Mesendoderm (in vitro differentiated cells): ENCODE data around the gene PTPRE.

Source experiments
- DNase-seq: peaks from one replicate; pipeline ENCODE4 v3.0.0; 2013
- H2AK5ac ChIP-seq: 2 replicates; pipeline ENCODE4 v1.6.1; 2013; ENCODE audit warnings: low read length, inconsistent platforms
- H2BK120ac ChIP-seq: 2 replicates; pipeline ENCODE4 v1.6.1; 2013; ENCODE audit warnings: low read depth, mild to moderate bottlenecking, low read length, moderate library complexity, mixed read lengths
- H2BK15ac ChIP-seq: replicated peaks from 2 replicates; pipeline ENCODE4 v1.6.1; 2013; ENCODE audit warnings: low read depth, mild to moderate bottlenecking, moderate library complexity
- H2BK5ac ChIP-seq: 2 replicates; pipeline ENCODE4 v1.6.1; 2013; ENCODE audit warnings: low read length, inconsistent platforms
- H3K18ac ChIP-seq: 2 replicates; pipeline ENCODE4 v1.6.1; 2013; ENCODE audit warnings: mild to moderate bottlenecking, low read length, mixed read lengths
- H3K23ac ChIP-seq: one replicate; pipeline ENCODE4 v1.6.1; 2013; ENCODE audit warnings: low read length
- H3K27ac ChIP-seq: 2 replicates; pipeline ENCODE4 v1.5.1; 2013; ENCODE audit warnings: low read depth, mild to moderate bottlenecking, inconsistent platforms, low read length, moderate library complexity
- H3K27me3 ChIP-seq: 2 replicates; pipeline ENCODE4 v1.6.1; 2013; ENCODE audit warnings: low read length, control low read depth, mild to moderate bottlenecking, inconsistent platforms; ENCODE audit not compliant: insufficient read depth, poor library complexity
- H3K36me3 ChIP-seq: 2 replicates; pipeline ENCODE4 v1.6.1; 2013; ENCODE audit warnings: low read length, inconsistent platforms; ENCODE audit not compliant: control insufficient read depth, insufficient read depth
- H3K4ac ChIP-seq: one replicate; pipeline ENCODE4 v1.6.1; 2013; ENCODE audit warnings: low read depth, mild to moderate bottlenecking, low read length, moderate library complexity
- H3K4me1 ChIP-seq: 2 replicates; pipeline ENCODE4 v1.6.1; 2013; ENCODE audit warnings: low read depth, low read length, inconsistent platforms; ENCODE audit not compliant: control insufficient read depth
- H3K4me2 ChIP-seq: 2 replicates; pipeline ENCODE4 v1.6.1; 2013; ENCODE audit warnings: low read length
- H3K4me3 ChIP-seq: 2 replicates; pipeline ENCODE4 v1.5.1; 2013; ENCODE audit warnings: mild to moderate bottlenecking, low read length
- H3K56ac ChIP-seq: one replicate; pipeline ENCODE4 v1.6.1; 2013; ENCODE audit warnings: low read length
- H3K79me1 ChIP-seq: 2 replicates; pipeline ENCODE4 v1.6.1; 2013; ENCODE audit warnings: low read length, inconsistent platforms
- H3K79me2 ChIP-seq: 2 replicates; pipeline ENCODE4 v1.6.1; 2013; ENCODE audit warnings: mild to moderate bottlenecking, low read length; ENCODE audit not compliant: control insufficient read depth, insufficient read depth
- H3K9ac ChIP-seq: 2 replicates; pipeline ENCODE4 v1.6.1; 2013; ENCODE audit warnings: low read length, inconsistent platforms
- H4K5ac ChIP-seq: one replicate; pipeline ENCODE4 v1.6.1; 2013; ENCODE audit warnings: low read length
- H4K8ac ChIP-seq: one replicate; pipeline ENCODE4 v1.6.1; 2013; ENCODE audit warnings: low read depth, mild to moderate bottlenecking, control low read depth, low read length, moderate library complexity
- WGBS: extraction: QIAGEN DNeasy Blood & Tissue Kit; methylation state at CpG from one replicate; pipeline ENCODE4 v1.1.7; 2013; ENCODE audit warnings: low lambda C conversion rate, missing lambda C conversion rate; ENCODE audit not compliant: insufficient coverage; ENCODE audit errors: extremely low coverage; 5-methylcytosine and 5-hydroxymethylcytosine counted together

Gene PTPRE

GRCh38 chr10:128032466-128032865, 125.6 kb downstream of the PTPRE start:
- H3K9ac ChIP-seq = no peak overlapping the region
- no peaks in the 10 kb centered on the region for H3K79me2 ChIP-seq
- no peak overlapping the region for H3K56ac ChIP-seq
- H2BK15ac ChIP-seq = no peak overlapping the region
- no peaks in the 10 kb centered on the region for H3K36me3 ChIP-seq
- H4K5ac ChIP-seq = no peak overlapping the region
- H3K23ac ChIP-seq = no peak overlapping the region
- no peak overlapping the region for H2AK5ac ChIP-seq
- no peak overlapping the region for H2BK120ac ChIP-seq
- H3K4ac ChIP-seq = no peak overlapping the region
- H3K27me3 ChIP-seq = no peaks in the 10 kb centered on the region
- H3K27ac ChIP-seq = no peak overlapping the region
- H3K4me1 ChIP-seq = no peaks in the 10 kb centered on the region
- no peak for DNase-seq
- H3K18ac ChIP-seq = no peak overlapping the region
- H3K4me3 ChIP-seq = no peak overlapping the region
- H2BK5ac ChIP-seq = no peak overlapping the region
- no peak overlapping the region for H3K4me2 ChIP-seq
- H3K79me1 ChIP-seq = no peaks in the 10 kb centered on the region
- WGBS = no CpG with 5 or more reads among the region's 5 CpGs
- no peak overlapping the region for H4K8ac ChIP-seq

- Histone ChIP-seq H3K4me3 (no peak overlapping the region), H4K8ac (no peak overlapping the region), H2AK5ac (no peak overlapping the region), H3K18ac (no peak overlapping the region), H3K27me3 (no peaks in the 10 kb centered on the region), H3K79me1 (no peaks in the 10 kb centered on the region), H3K4me1 (no peaks in the 10 kb centered on the region), H4K5ac (no peak overlapping the region), H2BK5ac (no peak overlapping the region), H3K23ac (no peak overlapping the region), H3K56ac (no peak overlapping the region), H3K79me2 (no peaks in the 10 kb centered on the region), H2BK120ac (no peak overlapping the region), H3K4me2 (no peak overlapping the region), H3K36me3 (no peaks in the 10 kb centered on the region), H3K4ac (no peak overlapping the region), H3K27ac (no peak overlapping the region), H2BK15ac (no peak overlapping the region), H3K9ac (no peak overlapping the region)
- no CpG with 5 or more reads among the region's 5 CpGs for WGBS
- peak; percentile 57 for DNase-seq
These were observed 128.7 kb downstream of the PTPRE start for GRCh38 chr10:128035557-128035973.

- Histone ChIP-seq H2AK5ac (no peak overlapping the region), H3K4me3 (no peak overlapping the region), H3K4me1 (no peaks in the 10 kb centered on the region), H3K4me2 (no peak overlapping the region), H3K79me1 (no peaks in the 10 kb centered on the region), H3K79me2 (no peaks in the 10 kb centered on the region), H3K27me3 (no peaks in the 10 kb centered on the region), H3K9ac (no peak overlapping the region), H3K4ac (no peak overlapping the region), H3K18ac (no peak overlapping the region), H4K5ac (no peak overlapping the region), H2BK120ac (no peak overlapping the region), H3K56ac (no peak overlapping the region), H2BK5ac (no peak overlapping the region), H2BK15ac (no peak overlapping the region), H3K23ac (no peak overlapping the region), H3K27ac (no peak overlapping the region), H4K8ac (no peak overlapping the region), H3K36me3 (no peaks in the 10 kb centered on the region)
- DNase-seq = no peak
- WGBS = no CpG with 5 or more reads among the region's 9 CpGs
These were observed 129.2 kb downstream of the PTPRE start for GRCh38 chr10:128036011-128036615.

- Histone ChIP-seq H3K18ac (no peak overlapping the region), H2BK15ac (no peak overlapping the region), H3K23ac (no peak overlapping the region), H3K4me1 (no peaks in the 10 kb centered on the region), H2BK120ac (no peak overlapping the region), H4K8ac (no peak overlapping the region), H3K56ac (no peak overlapping the region), H3K36me3 (no peaks in the 10 kb centered on the region), H3K79me1 (no peaks in the 10 kb centered on the region), H2BK5ac (no peak overlapping the region), H3K79me2 (no peaks in the 10 kb centered on the region), H3K9ac (no peak overlapping the region), H3K27ac (no peak overlapping the region), H3K4me3 (no peak overlapping the region), H3K4me2 (no peak overlapping the region), H3K27me3 (no peaks in the 10 kb centered on the region), H3K4ac (no peak overlapping the region), H4K5ac (no peak overlapping the region), H2AK5ac (no peak overlapping the region)
- no peak for DNase-seq
- no CpG with 5 or more reads among the region's 14 CpGs for WGBS
These were observed 130.0 kb downstream of the PTPRE start for GRCh38 chr10:128036746-128037543.

GRCh38 chr10:128040096-128040495, 133.2 kb downstream of the PTPRE start:
- Histone ChIP-seq H4K5ac (no peak overlapping the region), H2BK15ac (no peak overlapping the region), H2AK5ac (no peak overlapping the region), H3K36me3 (no peaks in the 10 kb centered on the region), H4K8ac (no peak overlapping the region), H2BK120ac (no peak overlapping the region), H3K27me3 (no peaks in the 10 kb centered on the region), H3K4me2 (no peak overlapping the region), H3K4me3 (no peak overlapping the region), H3K56ac (no peak overlapping the region), H3K23ac (no peak overlapping the region), H3K9ac (no peak overlapping the region), H3K4me1 (no peaks in the 10 kb centered on the region), H3K27ac (no peak overlapping the region), H3K79me1 (no peaks in the 10 kb centered on the region), H3K18ac (no peak overlapping the region), H2BK5ac (no peak overlapping the region), H3K4ac (no peak overlapping the region), H3K79me2 (no peaks in the 10 kb centered on the region)
- no CpG with 5 or more reads among the region's 8 CpGs for WGBS
- no peak for DNase-seq
